Loucy (cell line): ENCODE measurements around the gene NLRP3.

Experiments
- CTCF ChIP-seq: fragments of 200-600 bp; sonication (generic); conservative IDR thresholded peaks from 2 replicates; pipeline ENCODE4 v1.5.1; 2014; ENCODE audit warnings: mild to moderate bottlenecking, antibody characterized with exemption, low read length
- EZH2phosphoT487 ChIP-seq: fragments of 200-600 bp; IDR thresholded peaks from 2 replicates; pipeline ENCODE4 v1.6.1; 2018; ENCODE audit warnings: antibody characterized with exemption, mild to moderate bottlenecking, moderate library complexity, borderline replicate concordance

- TF ChIP-seq CTCF (no peak), EZH2phosphoT487 (no peak)
These were observed 14.5 kb upstream of the NLRP3 start for GRCh38 chr1:247401310-247402119.
